KG1 (cell line): ENCODE measurements around the gene BACH2.
A peak's percentile ranks its signal among the peaks of the same experiment; 100 is the strongest.

Source experiments
- DNase-seq: peaks from one replicate; lab custom pipeline; 2025; lab: John Stamatoyannopoulos, UW

BACH2 gene

DNA sequence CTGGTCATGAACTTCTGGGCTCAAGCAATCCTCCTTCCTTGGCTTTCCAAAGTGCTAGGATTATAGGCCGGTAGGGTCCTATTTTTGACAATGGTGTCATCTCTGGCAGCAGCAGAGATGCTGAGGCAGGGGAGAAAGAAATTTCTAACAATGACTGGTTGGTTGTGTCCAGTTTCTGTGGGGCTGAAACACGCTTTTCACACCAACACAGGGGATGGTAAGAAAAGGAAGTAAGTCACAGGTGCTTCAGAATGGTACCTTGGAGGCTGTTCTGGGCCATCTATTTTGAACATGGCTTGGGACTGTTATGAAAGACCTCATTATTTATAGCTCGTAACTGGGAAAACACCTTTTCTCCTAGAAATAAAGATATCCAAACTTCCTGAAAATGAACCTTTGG lies 329.7 kb downstream of the BACH2 start:
- no peak for DNase-seq

DNA sequence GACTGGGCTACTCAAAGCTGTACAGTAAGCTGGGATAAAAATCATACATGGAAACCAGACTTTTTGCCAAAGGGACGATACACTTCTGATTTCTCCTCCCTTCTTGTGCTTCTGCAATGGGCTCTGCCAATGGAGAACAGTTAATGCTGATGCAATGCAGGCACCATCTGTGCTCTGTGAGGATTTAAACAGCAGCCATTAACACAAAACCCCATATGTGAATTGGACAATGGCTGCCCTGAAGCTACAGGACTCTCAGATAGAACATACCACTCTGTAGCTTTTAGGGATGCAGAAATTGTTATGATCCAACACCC lies 330.5 kb downstream of the BACH2 start:
- no peak for DNase-seq

DNA sequence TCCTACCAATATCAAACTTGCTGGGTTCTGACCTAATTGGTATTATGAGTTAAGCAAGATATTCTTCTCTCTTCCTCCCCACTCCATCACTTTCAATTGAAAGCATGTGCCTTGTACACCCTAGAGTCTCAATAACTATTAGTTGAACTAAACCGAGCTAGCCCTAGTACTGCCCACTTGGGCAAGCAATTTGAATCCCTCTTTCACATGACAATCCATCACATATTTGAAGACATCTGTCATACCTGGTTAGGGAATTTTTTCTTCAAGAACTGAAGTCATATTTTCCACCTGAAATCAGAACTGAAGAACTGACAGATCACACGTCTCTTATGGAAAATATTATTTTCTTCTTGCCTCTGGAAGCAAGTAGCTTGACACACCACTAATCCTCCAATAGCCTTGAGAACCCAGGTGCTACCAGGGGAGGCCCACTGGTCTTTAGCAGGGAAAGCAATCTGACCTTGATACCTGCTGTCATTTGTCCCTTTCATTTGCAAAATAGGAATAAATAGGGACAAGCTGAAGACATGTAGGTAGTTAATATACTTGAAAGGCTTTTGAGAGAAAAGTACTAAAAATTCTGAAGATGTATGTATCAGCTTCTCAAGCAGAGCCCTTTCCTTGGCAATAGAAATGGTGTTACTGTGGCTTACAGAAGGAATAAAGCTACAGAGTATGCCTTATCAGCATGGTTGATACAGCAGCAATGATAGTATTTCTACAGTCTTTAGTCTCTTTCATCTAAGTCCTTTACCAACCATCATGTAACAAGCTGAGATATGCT lies 331.0 kb downstream of the BACH2 start:
- DNase-seq = no peak

DNA sequence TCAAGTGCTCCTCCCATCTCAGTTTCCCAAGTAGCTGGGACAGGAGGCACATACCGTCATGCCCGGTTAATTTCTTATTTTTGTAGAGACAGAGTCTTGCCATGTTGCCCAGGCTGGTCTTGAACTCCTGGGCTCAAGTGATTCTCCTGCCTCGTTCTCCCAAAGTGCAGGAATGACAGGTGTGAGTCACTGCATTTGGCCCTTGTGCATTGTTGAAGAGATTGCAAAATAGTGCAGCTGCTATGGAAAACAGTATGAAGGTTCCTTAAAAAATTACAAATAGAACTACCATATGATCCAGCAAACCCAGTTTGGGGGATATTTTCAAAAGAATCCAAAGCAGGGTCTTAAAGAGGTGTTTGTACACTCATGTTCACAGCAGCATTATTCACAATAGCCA lies 333.3 kb downstream of the BACH2 start:
- no peak for DNase-seq

DNA sequence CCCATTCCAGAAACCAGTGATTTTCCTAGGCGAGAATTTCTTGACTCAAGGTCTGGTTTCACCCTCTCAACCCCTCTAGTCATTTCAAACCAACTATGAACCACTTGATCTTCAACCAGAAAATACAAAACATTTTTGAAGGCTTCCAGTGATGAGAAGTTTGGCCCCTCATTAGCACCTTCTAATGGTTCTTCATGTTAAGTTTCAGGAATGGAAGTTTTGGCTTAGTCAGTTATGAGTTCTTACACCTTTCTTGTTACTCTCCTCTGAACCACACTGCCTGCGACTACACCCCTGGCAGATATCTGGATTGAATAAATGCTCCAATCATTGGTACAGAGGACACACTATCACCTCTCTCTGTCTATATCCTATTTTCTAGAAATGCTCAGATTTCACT lies 335.2 kb downstream of the BACH2 start:
- DNase-seq = no peak

DNA sequence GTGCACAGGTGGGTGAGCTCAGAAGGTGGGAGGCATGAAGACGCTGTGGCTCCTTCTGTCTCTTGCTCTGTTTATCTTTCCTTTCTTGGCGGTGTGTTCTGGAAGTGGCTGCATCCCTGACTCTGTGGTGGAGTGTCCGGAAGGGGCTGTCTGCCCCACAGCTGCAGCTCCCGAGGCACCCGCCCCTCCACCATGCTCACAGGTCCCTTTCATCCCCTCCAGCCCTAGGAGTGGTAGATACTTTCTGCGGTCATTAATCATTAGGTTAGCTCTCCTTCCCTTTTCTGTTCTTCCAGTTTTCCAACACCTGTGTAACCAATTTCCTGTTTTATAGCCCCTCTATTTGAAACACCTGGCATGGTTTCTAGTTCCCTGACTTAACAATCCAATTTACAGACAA lies 336.8 kb downstream of the BACH2 start:
- no peak for DNase-seq

DNA sequence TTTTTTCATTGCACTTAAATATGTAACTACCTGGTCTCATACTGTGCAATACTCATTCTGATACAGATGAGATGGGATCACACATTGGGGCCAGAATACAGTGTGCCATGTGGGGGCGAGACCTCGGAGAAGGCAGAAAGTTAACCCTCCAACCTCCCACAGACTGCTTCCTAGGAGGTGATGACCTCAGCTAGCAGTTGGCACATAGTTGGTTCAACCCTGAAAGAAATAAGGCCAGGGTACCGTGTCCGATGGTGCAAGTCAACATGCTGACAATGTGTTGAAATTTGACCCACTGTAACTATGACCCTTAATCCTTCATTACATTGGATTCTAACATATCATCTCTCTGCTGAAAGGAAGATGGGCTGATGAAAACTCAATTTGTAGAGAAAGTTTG lies 340.5 kb downstream of the BACH2 start:
- DNase-seq = no peak

DNA sequence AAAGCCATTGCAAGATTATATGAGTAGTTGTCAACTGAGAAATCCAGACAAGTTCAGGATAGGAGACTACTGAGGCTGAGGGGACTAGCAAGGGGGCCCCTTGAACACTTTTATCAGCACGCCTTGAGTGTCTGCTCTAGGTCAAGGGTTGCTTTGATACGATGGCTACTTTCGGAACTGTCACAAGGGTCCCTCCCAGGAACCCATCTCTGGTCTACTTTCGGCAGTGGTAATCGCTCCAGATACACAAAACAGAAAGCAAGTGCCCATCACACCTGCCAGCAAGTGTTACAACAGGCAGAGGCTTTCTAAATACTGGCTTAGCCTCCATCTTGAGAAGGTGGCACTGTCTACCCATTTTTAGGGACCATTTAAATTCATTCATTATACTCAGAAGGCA lies 341.3 kb downstream of the BACH2 start:
- DNase-seq = no peak

DNA sequence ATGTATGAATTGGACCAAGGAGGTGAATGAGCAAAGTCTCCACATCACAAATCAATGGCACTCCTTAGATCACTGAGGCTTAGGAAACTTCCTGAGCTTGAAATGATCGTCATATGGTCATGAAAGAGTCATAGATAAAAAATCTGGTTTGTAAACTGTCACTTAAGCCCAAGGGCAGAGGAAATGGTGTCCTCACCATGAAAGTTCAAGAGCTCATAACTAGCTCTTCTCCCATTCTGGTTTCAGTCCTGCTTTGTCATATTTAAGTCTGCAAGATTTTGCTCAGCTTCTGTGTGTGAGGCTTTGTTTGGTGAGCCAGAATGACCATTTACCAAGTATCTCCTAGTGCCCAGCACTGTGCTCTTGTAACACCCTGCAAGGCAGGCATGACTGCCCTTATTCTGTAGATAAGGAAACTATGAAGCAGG lies 341.9 kb downstream of the BACH2 start:
- no peak for DNase-seq

DNA sequence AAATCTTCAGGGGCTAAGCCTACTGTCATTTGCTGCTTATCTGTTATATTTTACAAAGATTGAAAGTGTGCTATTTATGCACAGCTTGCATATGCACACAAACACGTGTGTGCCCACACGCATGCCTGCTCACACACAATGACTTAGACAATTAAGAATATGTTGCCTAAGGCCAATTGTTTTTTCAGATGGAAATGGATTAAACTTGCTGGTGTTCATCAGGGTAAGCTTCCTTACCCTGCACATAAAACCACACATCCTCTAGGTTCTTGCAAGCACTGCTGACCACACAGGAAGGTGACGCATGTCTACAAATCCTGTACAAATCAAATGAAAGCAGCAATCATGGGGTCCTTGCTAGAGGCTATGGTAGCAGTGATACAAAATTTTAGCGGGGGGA lies 344.0 kb downstream of the BACH2 start:
- peak; percentile 67 for DNase-seq

DNA sequence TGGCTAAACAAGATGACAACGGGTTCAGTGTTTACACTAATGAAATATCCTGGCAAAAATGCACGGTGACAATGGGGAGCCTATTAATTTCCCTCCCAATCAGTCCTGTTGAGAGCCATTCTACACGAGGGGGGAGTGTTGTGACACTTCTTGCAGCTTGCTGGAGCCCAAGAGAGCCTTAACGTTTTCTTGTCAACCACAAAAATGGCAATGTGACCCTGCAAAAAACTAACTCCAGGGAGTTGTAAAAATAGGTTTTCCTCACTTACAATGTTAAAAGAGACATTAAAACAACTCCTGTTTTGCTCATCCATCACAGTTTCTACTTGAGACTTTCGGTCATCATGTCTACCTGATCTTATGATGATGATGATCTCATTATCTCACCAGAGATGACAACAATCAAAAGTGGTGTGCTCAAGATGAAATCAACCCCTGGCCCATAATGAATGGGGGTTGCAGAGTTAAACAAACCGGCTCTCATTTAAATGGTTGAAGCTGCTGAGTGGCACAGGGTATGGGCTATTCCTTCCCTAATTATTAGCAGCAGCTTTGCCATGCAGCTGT lies 344.5 kb downstream of the BACH2 start:
- DNase-seq = no peak

DNA sequence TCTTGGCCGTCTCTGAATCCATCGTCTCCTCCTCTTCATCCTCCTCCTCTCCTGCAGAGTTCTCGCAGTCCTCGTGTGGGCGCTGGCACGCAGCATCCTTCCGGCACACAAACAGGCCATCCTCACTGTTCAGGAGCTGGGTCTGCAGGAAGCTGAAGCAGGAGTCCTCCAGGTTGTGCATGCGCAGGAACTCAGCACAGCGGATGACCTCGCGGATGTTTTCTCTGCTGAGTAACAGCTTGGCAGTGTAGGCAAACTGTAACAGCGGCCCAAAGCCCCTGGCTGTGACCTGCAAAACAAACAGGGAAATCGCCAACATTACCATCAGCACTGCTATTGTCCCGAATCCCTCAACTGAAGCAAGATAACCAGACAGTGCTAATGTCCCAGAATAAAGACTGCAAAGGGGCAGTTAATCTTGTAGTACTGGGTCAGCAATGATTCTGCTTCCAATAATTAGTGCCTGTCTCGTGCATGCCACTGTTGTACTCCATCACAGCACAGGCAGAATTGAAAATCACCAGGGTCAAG lies 345.0 kb downstream of the BACH2 start:
- DNase-seq = no peak

DNA sequence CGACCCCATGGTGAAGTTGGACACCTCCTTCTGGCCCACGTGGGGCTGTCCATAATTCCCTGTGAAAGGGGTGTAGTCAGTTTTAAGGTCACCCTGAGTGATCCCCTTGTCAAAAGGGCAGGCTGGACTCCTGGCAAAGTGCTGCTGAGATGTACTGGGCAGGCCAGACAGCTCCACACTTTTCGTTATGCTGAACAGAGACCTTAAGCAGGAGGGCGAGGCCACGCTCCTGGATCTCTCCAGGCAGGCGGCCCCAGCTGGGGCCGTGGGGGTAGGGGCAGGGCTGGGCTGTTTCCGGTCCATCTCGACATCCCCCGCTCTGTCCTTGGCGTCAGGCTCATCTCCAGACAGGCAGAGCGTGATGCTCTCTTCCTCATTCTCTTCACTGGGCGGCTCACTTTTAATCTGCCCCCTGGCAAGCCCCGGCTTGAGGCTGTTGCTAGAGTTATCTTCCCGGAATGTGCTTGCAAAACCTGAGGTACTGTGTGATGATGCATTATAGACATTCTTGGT lies 345.7 kb downstream of the BACH2 start:
- no peak for DNase-seq

DNA sequence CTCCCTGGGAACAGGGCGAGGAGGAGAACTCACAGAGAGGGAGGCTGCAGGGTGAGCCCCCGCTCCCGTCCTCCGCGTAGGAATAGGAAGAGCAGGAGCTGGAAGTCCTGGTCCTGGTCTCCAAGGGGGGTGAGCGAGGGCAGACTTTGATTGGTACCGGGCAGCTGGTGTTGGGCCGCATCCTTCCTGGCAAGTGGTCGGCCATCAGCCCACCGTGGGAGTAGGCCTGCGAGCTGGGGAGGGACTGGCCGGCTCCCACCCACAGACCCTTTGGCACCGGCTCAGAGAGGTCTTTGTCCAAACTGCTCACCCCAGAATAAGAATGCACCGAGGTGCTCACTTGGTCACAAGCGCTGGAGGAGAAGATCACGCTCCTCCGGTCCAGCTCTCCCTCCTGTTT lies 346.2 kb downstream of the BACH2 start:
- no peak for DNase-seq

DNA sequence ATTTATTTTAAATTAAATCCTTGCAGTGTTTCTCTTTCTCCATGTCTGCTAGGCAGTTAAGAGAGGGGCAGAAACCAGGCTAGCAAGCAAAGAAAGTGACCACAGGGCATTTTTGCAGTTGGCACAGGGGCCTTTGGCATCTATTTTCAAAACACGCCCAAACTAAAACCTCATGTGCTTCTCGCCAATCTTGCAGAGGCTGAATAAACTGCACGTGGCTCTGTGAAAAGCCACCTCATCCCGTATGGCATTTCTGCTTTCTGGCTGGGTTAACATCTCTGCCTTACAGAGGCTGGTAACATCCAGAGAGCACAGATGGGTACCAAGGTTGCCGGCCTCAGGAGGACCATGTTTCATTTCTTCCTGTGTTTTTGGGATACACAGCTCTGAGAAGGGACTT lies 347.8 kb downstream of the BACH2 start:
- no peak for DNase-seq

DNA sequence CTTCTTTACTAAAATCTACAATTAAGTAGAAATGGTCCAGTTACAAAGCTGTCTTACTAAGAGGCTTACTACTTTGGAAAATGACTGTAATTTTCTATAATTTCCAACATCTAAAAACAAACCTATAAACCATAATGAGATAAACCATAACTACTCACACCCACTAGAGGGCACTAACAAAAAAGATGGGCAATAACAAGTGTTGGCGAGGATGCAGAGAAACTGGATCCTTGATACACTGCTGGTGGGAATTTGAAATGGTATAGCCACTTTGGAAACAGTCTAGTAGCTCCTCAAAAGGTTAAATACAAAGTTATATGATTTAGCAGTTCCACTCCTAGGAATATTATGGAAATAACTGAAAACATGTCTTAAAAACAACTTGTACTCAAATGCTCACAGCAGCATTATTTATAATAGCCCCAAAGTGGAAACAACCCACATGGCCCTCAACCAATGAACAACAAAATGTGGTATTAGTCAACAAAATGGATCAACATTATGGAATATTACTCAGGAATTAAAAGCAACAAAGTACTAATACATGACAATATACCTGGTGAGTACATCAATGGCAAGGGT lies 351.7 kb downstream of the BACH2 start:
- no peak for DNase-seq

DNA sequence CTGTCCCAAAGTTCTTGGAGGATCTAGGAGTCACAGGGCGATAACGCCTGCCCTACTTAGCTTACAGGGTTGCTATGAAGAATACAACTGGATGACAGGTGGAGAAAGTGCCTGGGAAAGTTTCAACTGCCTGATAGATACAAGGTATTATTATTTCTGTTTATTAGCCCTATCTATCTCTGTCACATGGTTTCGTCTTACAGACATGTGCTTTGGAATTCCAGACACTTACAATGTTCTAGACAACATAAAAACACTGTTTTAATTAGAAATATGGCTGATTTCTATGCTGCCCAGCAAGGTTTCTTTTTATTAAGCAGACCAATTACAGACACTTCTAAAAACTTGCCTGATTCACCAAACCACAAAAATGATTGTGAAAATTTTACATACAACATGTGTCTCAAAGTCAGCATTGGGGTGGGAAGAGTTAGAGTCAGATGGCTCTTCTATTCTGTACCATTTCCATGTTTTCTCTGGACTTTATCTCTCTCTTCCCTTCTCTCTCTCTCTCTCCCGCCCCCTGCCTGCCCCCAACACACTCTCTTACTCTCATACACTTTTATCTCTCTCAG lies 352.4 kb downstream of the BACH2 start:
- DNase-seq = no peak

DNA sequence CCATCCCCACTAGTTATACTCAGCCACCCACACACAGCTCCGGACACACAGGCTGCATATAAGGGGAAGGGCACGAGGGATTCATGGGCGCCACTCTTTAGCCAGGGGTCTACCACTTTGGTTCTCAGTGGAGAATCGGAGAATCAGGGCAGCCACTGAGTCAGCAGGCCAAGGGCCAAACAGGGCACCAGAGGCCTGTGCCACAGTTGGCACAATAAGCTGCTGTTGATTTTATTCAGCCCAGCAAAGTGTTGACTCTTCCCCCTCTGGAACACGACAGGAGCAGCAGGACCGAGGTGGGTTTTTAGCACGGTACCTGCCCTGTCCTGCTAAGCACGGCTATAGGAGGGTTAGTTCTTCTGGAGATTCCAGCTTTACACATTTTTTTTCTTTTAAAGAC lies 354.0 kb downstream of the BACH2 start:
- no peak for DNase-seq

DNA sequence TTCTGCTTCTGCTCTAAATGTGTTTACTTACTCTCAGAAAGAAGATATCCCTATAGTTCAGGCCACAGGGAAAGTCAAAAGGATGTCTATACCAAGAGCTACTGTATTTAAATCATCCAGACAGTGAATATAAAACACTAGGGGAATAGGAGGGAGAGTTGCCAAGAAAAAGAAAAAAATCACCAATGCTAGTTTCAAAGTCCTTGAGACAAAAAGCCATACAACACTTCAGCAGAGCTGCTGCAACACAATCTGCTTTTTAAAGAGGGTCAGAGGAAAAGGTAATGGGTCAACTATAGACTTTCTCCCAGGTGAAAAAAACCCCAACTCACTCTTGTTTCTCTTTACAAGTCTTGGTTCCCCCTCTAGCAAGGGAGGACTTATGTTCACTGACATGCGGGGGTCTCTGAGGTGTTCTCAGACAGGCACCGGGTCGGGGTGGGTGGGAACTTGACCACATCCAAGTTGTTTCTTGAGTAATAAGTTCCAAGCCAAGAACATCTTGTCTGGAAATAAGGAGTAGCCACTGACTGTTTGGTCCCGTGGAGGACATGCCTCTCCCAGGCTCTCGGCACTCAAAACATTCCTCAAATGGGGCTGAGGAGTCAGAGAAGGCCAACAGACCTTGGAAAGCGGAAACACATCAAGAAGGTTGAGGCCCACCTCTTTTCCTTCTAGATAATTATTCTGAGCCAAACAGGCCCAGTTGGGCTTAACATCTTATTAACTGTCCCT lies 354.7 kb downstream of the BACH2 start:
- no peak for DNase-seq

DNA sequence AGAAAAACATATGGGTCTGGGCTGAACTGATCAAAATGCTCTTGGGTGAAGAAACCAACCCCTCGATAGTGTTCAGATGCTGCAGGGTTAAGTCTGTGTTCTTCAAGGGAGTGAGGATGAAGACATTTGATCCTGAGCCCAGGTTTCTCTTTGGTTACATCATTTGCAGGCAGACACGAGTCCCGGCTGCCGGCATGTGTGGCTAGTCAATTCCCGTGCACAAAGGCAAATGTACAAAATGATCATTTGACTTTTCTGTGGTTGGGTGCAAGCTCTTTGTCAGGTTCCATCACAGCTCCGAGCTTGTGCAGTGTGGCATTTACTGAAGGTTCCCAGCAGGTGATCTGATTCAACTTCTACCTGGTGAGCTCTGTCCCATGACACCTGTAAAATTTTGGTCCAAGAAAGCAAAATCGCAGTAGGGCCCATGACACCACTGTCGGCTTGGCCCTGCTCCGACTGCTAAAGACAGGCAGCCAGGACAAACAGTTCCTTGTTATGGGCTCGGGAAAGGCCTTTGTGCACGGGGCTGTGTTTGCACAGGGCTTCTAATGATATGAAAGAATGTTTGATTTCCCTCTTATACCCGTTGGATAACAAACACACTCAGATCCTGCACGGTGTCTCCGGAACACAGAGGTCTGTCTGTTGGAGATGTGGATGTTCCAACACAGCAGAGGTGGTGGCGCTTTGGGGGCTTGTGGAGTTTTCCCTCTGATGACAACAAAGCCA lies 355.4 kb downstream of the BACH2 start:
- no peak for DNase-seq

DNA sequence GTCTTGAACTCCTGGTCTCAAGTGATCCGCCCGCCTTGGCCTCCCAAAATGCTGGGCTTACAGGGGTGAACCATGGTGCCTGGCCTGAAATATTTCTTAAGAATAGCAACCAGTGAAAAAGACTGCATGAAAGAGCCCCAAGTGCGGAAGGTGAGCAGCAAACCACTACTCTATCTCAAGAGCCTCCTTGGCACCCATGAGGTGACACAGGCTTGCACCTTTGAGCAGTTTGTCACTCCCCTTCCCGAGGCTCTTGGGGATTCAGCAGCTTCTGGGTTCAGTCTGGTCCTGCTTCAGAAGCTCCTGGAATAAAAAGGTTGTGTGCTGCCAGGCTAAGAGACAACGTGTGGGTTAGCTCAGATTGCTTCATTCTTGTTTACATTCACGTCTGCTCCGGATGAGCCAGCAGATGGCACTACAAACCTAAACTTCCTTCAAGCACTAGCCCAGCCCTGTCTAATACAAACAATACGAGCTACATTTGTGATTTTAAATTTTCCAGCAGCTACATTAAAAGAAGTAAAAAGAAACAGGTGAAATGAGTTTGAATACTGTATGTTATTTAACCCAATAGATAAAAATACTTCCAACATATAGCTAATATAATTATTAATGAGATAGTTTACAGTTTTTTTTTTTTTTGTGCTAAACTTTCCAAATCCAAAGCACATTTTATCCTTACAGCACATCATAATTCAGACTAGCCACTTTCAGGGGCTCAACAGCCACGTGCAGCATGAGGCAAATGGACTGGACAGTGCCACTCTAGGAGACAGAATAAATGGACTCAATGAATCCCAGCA lies 356.2 kb downstream of the BACH2 start:
- DNase-seq = no peak
